NCI-H1092 treated with DMSO at 0.1 percent for 48 hours (cell line): Measurements from ENCODE around the gene RPS19BP1.

ENCODE experiments used
- DNase-seq: peaks from one replicate; lab custom pipeline; 2025; lab: John Stamatoyannopoulos, UW

The RPS19BP1 gene

GRCh38 chr22:39490135-39490798, 42.3 kb downstream of the RPS19BP1 start:
- peak; percentile 45 for DNase-seq

GRCh38 chr22:39489094-39490068, 43.2 kb downstream of the RPS19BP1 start:
- DNase-seq = no peak

- DNase-seq = no peak
Observed at GRCh38 chr22:39488563-39489083, 43.9 kb downstream of the RPS19BP1 start.

GRCh38 chr22:39487826-39488520, 44.6 kb downstream of the RPS19BP1 start:
- DNase-seq = no peak

- no peak for DNase-seq
Observed at GRCh38 chr22:39486951-39487825, 45.4 kb downstream of the RPS19BP1 start.

- no peak for DNase-seq
Observed at GRCh38 chr22:39482768-39483167, 49.8 kb downstream of the RPS19BP1 start.

GRCh38 chr22:39481595-39481994, 51.0 kb downstream of the RPS19BP1 start:
- DNase-seq = no peak

GRCh38 chr22:39481054-39481453, 51.5 kb downstream of the RPS19BP1 start:
- DNase-seq = no peak

GRCh38 chr22:39480557-39480956, 52.0 kb downstream of the RPS19BP1 start:
- DNase-seq = no peak

GRCh38 chr22:39479254-39479653, 53.3 kb downstream of the RPS19BP1 start:
- DNase-seq = no peak
